GM12892 (cell line): ENCODE results near the gene WWOX.

ENCODE experiments used
- POLR2A ChIP-seq: IDR thresholded peaks from 2 replicates; pipeline ENCODE4 v1.6.1; 2011; ENCODE audit warnings: low read depth, low read length, control low read depth
- POLR2AphosphoS5 ChIP-seq: IDR thresholded peaks from 2 replicates; pipeline ENCODE4 v1.6.1; 2011; ENCODE audit warnings: low read depth, low read length, control low read depth

- TF ChIP-seq POLR2A (no peak), POLR2AphosphoS5 (no peak)
Observed at GRCh38 chr16:79169239-79169638, 1069.8 kb downstream of the WWOX start.
